Uterus (tissue), 4 donors: ENCODE measurements around the gene FLYWCH1. TPM values are rescaled to one million over a fixed set of nuclear protein-coding genes. Genes with fewer than 3 reads are reported as not detected.
A peak's percentile ranks its signal among the peaks of the same experiment; 100 is the strongest.

ENCODE experiments used
- DNase-seq, 2 donors: peaks; one replicate each; pipeline ENCODE4 v3.0.0-alpha.2; 2019 to 2020
- H3K27ac ChIP-seq, 2 donors: fragments of 200-600 bp; sonication (generic); 1 replicate in 1 of 2; 2 replicates in 1 of 2; pipeline ENCODE4 v1.5.1; 2016 to 2018
- H3K27me3 ChIP-seq, 2 donors: fragments of 200-600 bp; sonication (generic); one replicate each; pipeline ENCODE4 v1.5.1; 2018 to 2019; ENCODE audit warnings: control low read depth in 1 of 2
- H3K36me3 ChIP-seq, 2 donors: fragments of 200-600 bp; sonication (generic); one replicate each; pipeline ENCODE4 v1.5.1; 2019; ENCODE audit warnings: control low read depth in 1 of 2
- H3K4me1 ChIP-seq, 2 donors: fragments of 200-600 bp; sonication (generic); one replicate each; pipeline ENCODE4 v1.5.1; 2018 to 2019; ENCODE audit warnings: control low read depth in 1 of 2
- H3K4me3 ChIP-seq, 2 donors: fragments of 200-600 bp; sonication (generic); 1 replicate in 1 of 2; 2 replicates in 1 of 2; pipeline ENCODE4 v1.5.1; 2018 to 2019; ENCODE audit warnings: mild to moderate bottlenecking in 1 of 2
- H3K9me3 ChIP-seq, 2 donors: fragments of 200-600 bp; sonication (generic); one replicate each; pipeline ENCODE4 v1.5.1; 2019; ENCODE audit warnings: control low read depth in 1 of 2
- POLR2A ChIP-seq, 2 donors: fragments of 450-650 bp; IDR thresholded peaks; one replicate each; pipeline ENCODE4 v1.6.1; 2016; ENCODE audit warnings: antibody characterized with exemption in 2 of 2, mild to moderate bottlenecking in 1 of 2, moderate library complexity in 1 of 2
- intact Hi-C: fragments of 100-400 bp; cut with DNase I; formaldehyde crosslinking; loops from one replicate; pipeline ENCODE4 v1.15.1; 2023; ENCODE audit warnings: low total_unique reads
- total RNA-seq, 4 donors: library from RNA; depleted of rRNA in 3 of 4; stranded (reverse); fragments of >200 nt in 3 of 4; gene quantifications; one replicate each; pipeline versions ENCODE4 v1.1.0 to v1.2.4, GENCODE V29; 2014 to 2023
- TF ChIP-seq, protein P1 (sequence below), 4 experiments: fragments of 200-600 bp in 2 of 4; fragments of 450-650 bp in 2 of 4; sonication (generic) in 2 of 4; IDR thresholded peaks; one replicate each; pipeline ENCODE4 v1.5.1; 2016 to 2019; ENCODE audit warnings: antibody characterized with exemption in 4 of 4, mild to moderate bottlenecking in 2 of 4, moderate library complexity in 1 of 4
- donor health status: DM: yes; HTN: yes; CAD: no.

The FLYWCH1 gene
- total RNA-seq, 4 donors from 2014 or later, result 11.5 to 62.3 (median 27.2) TPM

DNA sequence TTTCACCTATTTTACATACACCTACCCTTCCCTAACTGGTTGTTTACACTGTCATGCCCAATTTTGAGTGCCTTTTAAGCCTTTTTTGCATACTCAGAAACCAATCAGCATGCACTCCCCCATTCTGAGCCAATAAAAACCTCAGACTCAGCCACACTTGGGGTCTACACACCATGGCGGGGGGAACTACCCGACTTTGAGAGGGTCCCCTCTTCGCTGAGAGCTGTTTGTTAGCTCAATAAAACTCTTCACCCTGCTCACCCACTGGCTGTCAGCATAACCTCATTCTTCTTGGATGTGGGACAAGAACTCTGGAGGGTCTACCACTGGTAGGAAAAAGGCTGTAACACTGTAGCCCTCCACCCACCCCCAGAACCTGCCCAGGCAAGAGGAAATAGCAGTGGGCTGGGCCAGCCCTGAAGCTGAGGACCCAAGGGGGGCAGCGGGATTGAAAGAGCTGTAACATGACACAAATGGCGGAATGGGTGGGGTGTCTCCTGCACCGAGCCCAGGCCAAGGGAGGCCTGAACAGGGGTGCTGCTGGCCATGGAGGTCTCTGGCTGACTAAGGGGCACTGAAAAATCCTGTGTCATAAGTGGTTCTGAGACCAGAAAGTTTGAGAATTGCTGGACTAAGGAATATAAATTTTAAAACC lies 31.8 kb upstream of the FLYWCH1 start:
- Histone ChIP-seq H3K4me1 (no peaks in the 10 kb centered on the region), H3K27me3 (no peaks in the 10 kb centered on the region), H3K9me3 (no peaks in the 10 kb centered on the region), H3K36me3 (no peaks in the 10 kb centered on the region), H3K27ac (no peak overlapping the region), H3K4me3 (no peak overlapping the region)
- DNase-seq, result no peak
- intact Hi-C loops, result loop anchor here (10.0 kb wide), 1 partner anchor 45 kb away; no protein-coding TSS in a partner anchor
- no peak for TF ChIP-seq POLR2A (IDR thresholded peaks at IDR 0.05)
- TF ChIP-seq, protein P1, sequence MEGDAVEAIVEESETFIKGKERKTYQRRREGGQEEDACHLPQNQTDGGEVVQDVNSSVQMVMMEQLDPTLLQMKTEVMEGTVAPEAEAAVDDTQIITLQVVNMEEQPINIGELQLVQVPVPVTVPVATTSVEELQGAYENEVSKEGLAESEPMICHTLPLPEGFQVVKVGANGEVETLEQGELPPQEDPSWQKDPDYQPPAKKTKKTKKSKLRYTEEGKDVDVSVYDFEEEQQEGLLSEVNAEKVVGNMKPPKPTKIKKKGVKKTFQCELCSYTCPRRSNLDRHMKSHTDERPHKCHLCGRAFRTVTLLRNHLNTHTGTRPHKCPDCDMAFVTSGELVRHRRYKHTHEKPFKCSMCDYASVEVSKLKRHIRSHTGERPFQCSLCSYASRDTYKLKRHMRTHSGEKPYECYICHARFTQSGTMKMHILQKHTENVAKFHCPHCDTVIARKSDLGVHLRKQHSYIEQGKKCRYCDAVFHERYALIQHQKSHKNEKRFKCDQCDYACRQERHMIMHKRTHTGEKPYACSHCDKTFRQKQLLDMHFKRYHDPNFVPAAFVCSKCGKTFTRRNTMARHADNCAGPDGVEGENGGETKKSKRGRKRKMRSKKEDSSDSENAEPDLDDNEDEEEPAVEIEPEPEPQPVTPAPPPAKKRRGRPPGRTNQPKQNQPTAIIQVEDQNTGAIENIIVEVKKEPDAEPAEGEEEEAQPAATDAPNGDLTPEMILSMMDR (IDR thresholded peaks at IDR 0.05), result no peak

- intact Hi-C loops, result no loop called here
Observed at GRCh38 chr16:2881783-2882649, 29.7 kb upstream of the FLYWCH1 start.

GRCh38 chr16:2882650-2883457 lies 28.9 kb upstream of the FLYWCH1 start, which contains the start of gene FLYWCH2:
FLYWCH2 (plus strand) TSS chr16:2883215; CDS start chr16:2896450, 13,235 bp downstream.
- Histone ChIP-seq H3K27me3 (no peaks in the 10 kb centered on the region), H3K27ac (peak within 1 kb of the TSS; percentile 90 to 97), H3K36me3 (no peaks in the 10 kb centered on the region), H3K9me3 (no peaks in the 10 kb centered on the region), H3K4me1 (no peaks in the 10 kb centered on the region), H3K4me3 (peak within 1 kb of the TSS; percentile 69 to 76)
- intact Hi-C loops, result no loop called here
- peak; percentile 99 for DNase-seq
- peak; percentile 78 to 88 for TF ChIP-seq POLR2A (IDR thresholded peaks at IDR 0.05)
- TF ChIP-seq, protein P1 (IDR thresholded peaks at IDR 0.05), result peak in 2 of 4 experiments; percentile 43 to 52

More at GRCh38 chr16:2881783-2882649, 29.7 kb upstream of the FLYWCH1 start:
- Histone ChIP-seq H3K9me3 (no peaks in the 10 kb centered on the region), H3K27me3 (no peaks in the 10 kb centered on the region), H3K4me1 (no peaks in the 10 kb centered on the region), H3K36me3 (no peaks in the 10 kb centered on the region), H3K27ac (peak overlapping the region; percentile 90 to 97), H3K4me3 (peak overlapping the region; percentile 69 to 76)
- peak in 1 of 2 donors; percentile 53 for DNase-seq
- TF ChIP-seq POLR2A (IDR thresholded peaks at IDR 0.05), result no peak
- TF ChIP-seq, protein P1 (IDR thresholded peaks at IDR 0.05), result no peak

DNA sequence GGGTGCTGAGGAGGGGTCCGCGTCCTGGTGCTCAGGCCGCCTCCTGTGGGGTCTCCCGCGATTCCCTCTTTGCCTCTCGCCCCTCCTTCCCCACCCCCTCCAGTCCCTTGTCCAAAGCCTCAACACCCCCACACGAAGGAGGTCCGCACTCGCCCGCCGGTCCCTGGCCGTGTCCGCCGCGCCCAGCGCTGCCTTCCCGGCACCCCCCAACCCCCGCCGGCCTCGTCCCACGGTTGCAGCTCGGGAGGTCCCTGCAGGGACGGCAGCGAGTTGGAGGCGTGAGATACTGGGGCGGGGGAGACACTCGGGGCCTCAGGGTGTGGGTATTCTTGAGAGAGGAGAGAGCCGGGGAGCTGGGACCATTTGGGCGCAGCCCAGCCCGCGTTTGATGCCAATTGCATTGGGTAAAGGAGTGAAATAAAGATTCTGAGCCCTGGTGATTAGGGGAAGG lies 28.2 kb upstream of the FLYWCH1 start:
- peak overlapping the region; percentile 90 to 97 for H3K27ac ChIP-seq
- H3K27me3 ChIP-seq, result no peaks in the 10 kb centered on the region
- intact Hi-C loops, result no loop called here
- DNase-seq, result peak; percentile 35 to 53
- H3K9me3 ChIP-seq, result no peaks in the 10 kb centered on the region
- H3K4me1 ChIP-seq, result no peaks in the 10 kb centered on the region
- no peaks in the 10 kb centered on the region for H3K36me3 ChIP-seq
- H3K4me3 ChIP-seq, result peak overlapping the region; percentile 69 to 76
- TF ChIP-seq POLR2A (IDR thresholded peaks at IDR 0.05), result no peak
- TF ChIP-seq, protein P1 (IDR thresholded peaks at IDR 0.05), result peak in 1 of 4 experiments; percentile 1
